Measurements from ENCODE around the gene SIDT2.

SIDT2 gene

GRCh38 chr11:117223741-117224689, 45.5 kb downstream of the SIDT2 start:
- no peak for DNase-seq

GRCh38 chr11:117225553-117226170, 47.1 kb downstream of the SIDT2 start:
- no peak for DNase-seq

GRCh38 chr11:117226388-117227385, 48.1 kb downstream of the SIDT2 start:
- DNase-seq, result peak; percentile 46

- no peak for DNase-seq
Measured at GRCh38 chr11:117228091-117228490, 49.5 kb downstream of the SIDT2 start.

GRCh38 chr11:117229411-117229810, 50.9 kb downstream of the SIDT2 start:
- no peak for DNase-seq

- DNase-seq, result no peak
Measured at GRCh38 chr11:117229931-117230285, 51.4 kb downstream of the SIDT2 start.

- peak; percentile 72 for DNase-seq
Measured at GRCh38 chr11:117230286-117230961, 51.9 kb downstream of the SIDT2 start.

- DNase-seq, result no peak
Measured at GRCh38 chr11:117230999-117231841, 52.7 kb downstream of the SIDT2 start.

GRCh38 chr11:117231842-117232091, 53.2 kb downstream of the SIDT2 start, which contains the start of gene PCSK7:
PCSK7 (minus strand) TSS chr11:117232073; CDS start chr11:117229844, 2,229 bp downstream.
- DNase-seq, result peak; percentile 73

GRCh38 chr11:117232092-117232878, 53.7 kb downstream of the SIDT2 start, which contains the start of gene RNF214:
RNF214 (plus strand) TSS chr11:117232671; CDS start chr11:117234273, 1,602 bp downstream.
- DNase-seq, result peak; percentile 81

GRCh38 chr11:117232911-117233409, 54.4 kb downstream of the SIDT2 start:
- DNase-seq, result peak; percentile 25

GRCh38 chr11:117238221-117238620, 59.7 kb downstream of the SIDT2 start:
- DNase-seq, result no peak

GRCh38 chr11:117239295-117239694, 60.8 kb downstream of the SIDT2 start:
- no peak for DNase-seq
